Cardiac fibroblast (primary cell): ENCODE measurements around the gene HOXC12.

Experiments
- DNase-seq, 2 donors: peaks; one replicate each; pipeline versions ENCODE4 v3.0.0 to v3.0.0-alpha.2; 2010; ENCODE audit warnings: low read depth in 2 of 2
- H3K4me3 ChIP-seq, 2 donors: replicated peaks in 1 of 2; 1 replicate in 1 of 2; 2 replicates in 1 of 2; pipeline ENCODE4 v1.5.1; 2011; ENCODE audit warnings: low read depth in 2 of 2, low read length in 2 of 2, mild to moderate bottlenecking in 2 of 2, moderate library complexity in 1 of 2
- TF ChIP-seq, protein P1 (sequence below): IDR thresholded peaks from one replicate; pipeline ENCODE4 v1.5.1; 2011; ENCODE audit warnings: low read depth, mild to moderate bottlenecking, low read length, inconsistent platforms

Gene HOXC12

DNA sequence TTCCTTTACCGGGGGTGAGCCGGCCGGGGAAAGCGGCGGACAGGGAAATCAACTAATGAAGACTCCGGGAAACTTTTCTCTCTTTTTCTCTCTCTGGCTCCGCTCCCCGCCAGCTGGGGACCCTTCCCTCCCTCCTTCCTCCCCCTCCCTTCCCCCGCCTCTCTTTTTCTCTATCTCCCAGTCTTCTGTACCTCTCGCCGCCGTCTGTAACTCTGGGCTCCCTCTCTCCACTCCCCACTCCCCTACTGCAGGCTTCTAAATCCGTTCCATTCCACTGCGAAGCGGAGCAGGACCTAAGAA, 11.3 kb downstream of the HOXC12 start:
- TF ChIP-seq, protein P1, sequence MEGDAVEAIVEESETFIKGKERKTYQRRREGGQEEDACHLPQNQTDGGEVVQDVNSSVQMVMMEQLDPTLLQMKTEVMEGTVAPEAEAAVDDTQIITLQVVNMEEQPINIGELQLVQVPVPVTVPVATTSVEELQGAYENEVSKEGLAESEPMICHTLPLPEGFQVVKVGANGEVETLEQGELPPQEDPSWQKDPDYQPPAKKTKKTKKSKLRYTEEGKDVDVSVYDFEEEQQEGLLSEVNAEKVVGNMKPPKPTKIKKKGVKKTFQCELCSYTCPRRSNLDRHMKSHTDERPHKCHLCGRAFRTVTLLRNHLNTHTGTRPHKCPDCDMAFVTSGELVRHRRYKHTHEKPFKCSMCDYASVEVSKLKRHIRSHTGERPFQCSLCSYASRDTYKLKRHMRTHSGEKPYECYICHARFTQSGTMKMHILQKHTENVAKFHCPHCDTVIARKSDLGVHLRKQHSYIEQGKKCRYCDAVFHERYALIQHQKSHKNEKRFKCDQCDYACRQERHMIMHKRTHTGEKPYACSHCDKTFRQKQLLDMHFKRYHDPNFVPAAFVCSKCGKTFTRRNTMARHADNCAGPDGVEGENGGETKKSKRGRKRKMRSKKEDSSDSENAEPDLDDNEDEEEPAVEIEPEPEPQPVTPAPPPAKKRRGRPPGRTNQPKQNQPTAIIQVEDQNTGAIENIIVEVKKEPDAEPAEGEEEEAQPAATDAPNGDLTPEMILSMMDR, result no peak
- DNase-seq, result no peak
- no peak overlapping the region for H3K4me3 ChIP-seq

DNA sequence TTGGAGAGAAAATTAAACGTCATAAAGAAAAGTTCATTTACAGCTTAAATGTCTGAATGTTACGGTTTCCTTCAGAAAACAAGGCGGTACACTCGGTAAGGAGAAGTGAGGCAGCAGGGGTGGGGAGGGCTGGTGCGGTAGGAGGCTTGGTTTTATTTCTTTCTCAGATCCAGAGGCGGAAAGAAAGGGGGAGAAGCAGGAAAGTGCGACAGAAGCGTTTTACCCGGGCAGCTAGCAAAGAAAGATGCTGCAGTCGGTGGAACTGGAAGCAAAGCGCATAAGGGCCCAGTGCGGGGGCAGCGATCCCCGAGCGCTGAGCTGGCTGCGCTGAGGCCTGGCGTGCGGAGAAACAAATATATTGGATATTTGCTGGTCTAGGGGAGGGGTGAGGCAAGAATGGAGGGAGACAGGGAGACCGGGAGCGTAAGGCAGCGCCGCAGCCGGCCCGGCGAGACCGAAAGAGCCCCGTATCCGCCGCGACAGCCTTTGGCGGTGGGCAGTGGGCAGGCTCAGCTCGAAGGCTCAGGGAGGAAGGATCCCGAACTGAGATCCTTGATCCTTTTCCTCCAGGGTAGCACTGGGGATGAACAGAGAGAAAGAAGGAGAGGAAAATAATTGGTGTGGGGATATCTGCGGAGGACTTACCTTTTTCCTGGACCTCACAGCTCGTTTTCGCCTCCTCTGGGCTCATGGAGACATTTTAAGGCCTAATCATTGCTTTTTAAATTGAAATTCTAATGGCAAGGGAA, 11.9 kb downstream of the HOXC12 start:
- no peak for DNase-seq
- TF ChIP-seq, protein P1, result no peak
- H3K4me3 ChIP-seq, result no peak overlapping the region

DNA sequence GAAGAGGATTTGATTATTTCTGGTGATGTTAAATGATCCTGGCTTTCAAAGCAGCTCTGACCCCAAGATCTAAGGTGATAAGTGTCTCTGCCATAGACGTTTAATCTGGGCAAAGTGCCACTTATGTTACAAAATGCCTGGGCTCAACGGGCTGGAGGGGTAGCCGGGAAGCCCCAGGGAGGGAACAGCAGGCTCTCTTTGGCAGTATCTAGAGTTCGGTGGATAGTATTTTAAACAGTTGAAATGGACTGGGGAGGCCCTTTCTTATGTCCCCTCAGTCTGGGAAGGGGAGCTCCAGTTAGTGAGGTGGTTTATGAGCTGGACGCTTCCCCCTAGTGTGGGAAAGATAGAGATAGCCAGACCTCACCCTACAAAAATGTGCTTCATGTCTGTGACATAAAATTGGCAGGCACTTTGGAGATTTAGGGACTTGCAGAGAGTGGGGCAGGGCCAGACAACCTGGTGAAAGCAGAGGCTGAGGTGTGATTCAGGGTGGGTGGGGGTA, 12.8 kb downstream of the HOXC12 start:
- H3K4me3 ChIP-seq, result no peak overlapping the region
- TF ChIP-seq, protein P1, result no peak
- no peak for DNase-seq

DNA sequence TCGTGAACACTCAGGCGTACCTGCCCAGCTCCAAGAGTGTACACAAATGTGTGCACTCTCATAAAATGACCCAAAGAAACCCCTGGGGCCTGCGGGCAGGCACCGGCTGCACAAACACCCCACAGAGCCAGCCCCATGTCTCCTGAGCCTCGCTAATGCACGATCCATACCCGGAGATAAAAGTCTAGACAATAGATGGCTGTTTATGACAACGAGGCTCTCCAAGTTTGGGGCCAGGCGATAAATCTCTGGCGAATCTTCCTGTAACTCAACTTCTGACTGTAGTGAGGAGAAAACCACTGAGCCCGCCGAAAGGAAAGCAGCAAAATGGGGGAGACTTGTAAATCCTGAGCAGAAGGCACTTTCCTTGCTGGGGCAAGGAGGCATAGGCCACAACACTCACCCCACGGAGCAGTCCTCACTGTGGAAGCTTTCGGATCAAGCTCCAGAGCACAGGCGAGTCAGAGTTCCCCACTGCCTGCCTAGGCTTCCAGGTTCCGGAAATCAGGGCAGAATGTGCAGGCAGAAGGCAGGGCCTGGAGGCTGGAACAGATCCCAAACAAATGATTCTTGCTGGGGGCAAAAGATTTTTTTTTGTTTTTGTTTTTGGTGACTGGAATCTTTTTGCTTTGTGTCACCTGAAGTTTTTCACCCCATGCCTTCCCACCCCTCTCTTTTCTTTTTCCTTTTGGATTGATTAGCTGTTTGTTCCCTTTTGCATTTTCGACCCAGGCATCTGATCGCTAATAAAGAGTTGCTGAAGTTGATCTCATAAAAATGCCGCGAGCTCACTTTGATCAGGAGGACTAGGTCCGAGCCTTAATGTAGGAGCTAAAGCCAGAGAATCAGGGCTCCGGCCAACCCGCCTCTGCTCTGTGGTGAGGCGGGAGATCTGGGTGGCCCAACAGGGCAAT, 13.8 kb downstream of the HOXC12 start:
- TF ChIP-seq, protein P1, result no peak
- no peak overlapping the region for H3K4me3 ChIP-seq
- no peak for DNase-seq

DNA sequence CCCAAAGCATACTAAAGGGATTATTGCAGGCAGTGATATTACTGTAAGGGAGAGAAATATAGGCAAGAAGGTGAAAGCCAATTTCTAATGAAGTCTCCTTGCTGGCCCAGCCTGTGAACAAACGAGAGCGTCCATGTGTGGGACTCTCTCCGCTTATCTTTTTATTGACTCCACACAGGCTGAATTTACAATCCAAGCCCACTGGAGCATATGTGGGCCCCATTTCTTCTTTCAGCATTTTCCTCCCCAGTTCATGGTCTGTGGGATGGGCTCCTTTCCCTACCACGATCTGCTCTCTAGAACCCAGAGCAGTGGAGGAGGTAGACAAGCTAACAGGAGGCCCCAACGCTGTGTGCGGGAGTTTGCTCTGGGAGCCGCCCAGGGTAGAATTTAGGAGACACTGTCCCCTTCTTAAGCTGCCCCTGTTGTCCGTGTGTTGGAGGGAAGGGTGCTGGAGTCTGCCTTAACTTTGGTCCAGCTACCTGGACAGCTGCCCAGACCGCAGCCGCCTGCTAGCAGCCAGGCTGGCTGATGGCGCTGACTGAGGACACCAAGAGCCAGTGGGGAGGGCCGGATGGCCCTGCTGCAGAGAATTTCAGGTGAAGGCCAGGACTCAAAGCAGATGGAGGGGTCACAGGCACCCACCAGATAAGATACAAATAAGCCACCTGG, 15.0 kb downstream of the HOXC12 start:
- H3K4me3 ChIP-seq, result no peak overlapping the region
- no peak for DNase-seq
- TF ChIP-seq, protein P1, result no peak

DNA sequence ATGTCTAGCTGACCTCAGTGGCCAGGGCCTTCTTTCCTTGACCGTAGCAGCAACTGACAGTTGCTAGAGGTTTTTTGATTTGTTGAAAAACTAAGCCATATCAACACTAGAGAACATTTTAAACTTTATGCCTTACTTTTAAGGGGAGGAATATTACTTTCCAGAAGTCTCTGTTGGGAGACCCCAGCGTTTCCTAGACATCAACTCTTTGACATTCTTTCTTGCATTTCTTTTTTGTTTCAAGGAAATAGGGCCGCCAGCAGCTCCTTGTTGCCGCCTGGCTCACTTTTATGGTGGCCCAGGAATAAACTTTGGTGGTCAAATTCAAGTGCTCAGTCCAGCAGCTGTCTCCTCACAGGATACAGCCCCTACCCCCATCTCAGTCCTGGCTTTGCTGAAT, 15.7 kb downstream of the HOXC12 start:
- H3K4me3 ChIP-seq, result no peak overlapping the region
- TF ChIP-seq, protein P1, result no peak
- DNase-seq, result no peak
